CD14-positive monocyte (primary cell): ENCODE measurements around the gene WIPF1. TPM values are rescaled to one million over a fixed set of nuclear protein-coding genes. Genes with fewer than 3 reads are reported as not detected.

Source experiments
- DNase-seq, 3 donors: peaks; one replicate each; pipeline ENCODE4 v3.0.0-alpha.2; 2011 to 2022
- H2AFZ ChIP-seq: 2 replicates; pipeline ENCODE4 v1.6.0; 2012; ENCODE audit warnings: mild to moderate bottlenecking, low read depth, low read length, inconsistent platforms; ENCODE audit not compliant: insufficient read depth, poor library complexity, severe bottlenecking
- H3K27ac ChIP-seq, 2 donors: 1 replicate in 1 of 2; 2 replicates in 1 of 2; pipeline ENCODE4 v1.5.1; 2012 to 2013; ENCODE audit warnings: low read length in 2 of 2, control low read depth in 1 of 2, inconsistent platforms in 1 of 2, low read depth in 1 of 2, mild to moderate bottlenecking in 1 of 2
- H3K27me3 ChIP-seq, 2 donors: one replicate each; pipeline versions ENCODE4 v1.6.0 to v1.6.1; 2011 to 2013; ENCODE audit warnings: low read length in 2 of 2; ENCODE audit not compliant: control insufficient read depth in 2 of 2, insufficient read depth in 2 of 2
- H3K36me3 ChIP-seq, 2 donors: replicated peaks in 1 of 2; 1 replicate in 1 of 2; 2 replicates in 1 of 2; pipeline versions ENCODE4 v1.5.1 to v1.6.1; 2012 to 2013; ENCODE audit warnings: low read length in 2 of 2, control low read depth in 1 of 2, inconsistent platforms in 1 of 2, mild to moderate bottlenecking in 1 of 2; ENCODE audit not compliant: insufficient read depth in 2 of 2, control insufficient read depth in 1 of 2
- H3K4me1 ChIP-seq, 2 donors: 1 replicate in 1 of 2; 2 replicates in 1 of 2; pipeline versions ENCODE4 v1.5.1 to v1.6.1; 2012 to 2013; ENCODE audit warnings: low read length in 2 of 2, control low read depth in 1 of 2, inconsistent platforms in 1 of 2, mild to moderate bottlenecking in 1 of 2, moderate library complexity in 1 of 2; ENCODE audit not compliant: insufficient read depth in 2 of 2, control insufficient read depth in 1 of 2
- H3K4me2 ChIP-seq: replicated peaks from 2 replicates; pipeline ENCODE3; 2012; ENCODE audit warnings: low read length, moderate library complexity, mild to moderate bottlenecking; ENCODE audit not compliant: poor library complexity, severe bottlenecking; ENCODE audit errors: extremely low read depth
- H3K4me3 ChIP-seq, 3 experiments: fragments of 200-600 bp in 1 of 3; sonication (generic) in 1 of 3; replicated peaks in 1 of 3; 1 replicate in 2 of 3; 2 replicates in 1 of 3; pipeline ENCODE4 v1.5.1; 2011 to 2013; ENCODE audit warnings: low read length in 3 of 3, mild to moderate bottlenecking in 3 of 3, control low read depth in 2 of 3, low read depth in 2 of 3, inconsistent platforms in 1 of 3, moderate library complexity in 1 of 3
- H3K79me2 ChIP-seq: 2 replicates; pipeline ENCODE4 v1.6.0; 2012; ENCODE audit warnings: mild to moderate bottlenecking, control low read depth, inconsistent platforms, low read length, moderate library complexity; ENCODE audit not compliant: insufficient read depth
- H3K9ac ChIP-seq: 2 replicates; pipeline ENCODE4 v1.6.0; 2017; ENCODE audit warnings: low read length, mild to moderate bottlenecking; ENCODE audit not compliant: insufficient read depth, poor library complexity, severe bottlenecking
- H3K9me3 ChIP-seq, 2 donors: replicated peaks in 1 of 2; 1 replicate in 1 of 2; 2 replicates in 1 of 2; pipeline versions ENCODE4 v1.5.1 to v1.6.1; 2012 to 2013; ENCODE audit warnings: low read length in 2 of 2, control low read depth in 1 of 2; ENCODE audit not compliant: control insufficient read depth in 1 of 2, insufficient read depth in 1 of 2
- H4K20me1 ChIP-seq: 2 replicates; pipeline ENCODE4 v1.6.0; 2012; ENCODE audit warnings: mild to moderate bottlenecking, low read length, control low read depth, moderate library complexity; ENCODE audit not compliant: insufficient read depth
- H3K27ac Mint-ChIP-seq, 7 donors: one replicate each; pipeline ENCODE4 v1.8.0; 2020; ENCODE audit warnings: mild to moderate bottlenecking in 7 of 7, mixed read lengths in 7 of 7, moderate library complexity in 6 of 7, inconsistent platforms in 2 of 7
- H3K27me3 Mint-ChIP-seq, 3 donors: one replicate each; pipeline ENCODE4 v1.8.0; 2021 to 2022; ENCODE audit warnings: low read depth in 3 of 3, mild to moderate bottlenecking in 3 of 3, mixed read lengths in 3 of 3, moderate library complexity in 3 of 3, inconsistent platforms in 1 of 3
- H3K36me3 Mint-ChIP-seq, 2 donors: one replicate each; pipeline ENCODE4 v1.8.0; 2020; ENCODE audit warnings: mixed read lengths in 2 of 2, inconsistent platforms in 1 of 2, mild to moderate bottlenecking in 1 of 2
- H3K4me1 Mint-ChIP-seq: one replicate; pipeline ENCODE4 v1.8.0; 2020; ENCODE audit warnings: mild to moderate bottlenecking, mixed read lengths
- H3K4me3 Mint-ChIP-seq, 2 donors: one replicate each; pipeline ENCODE4 v1.8.0; 2020; ENCODE audit warnings: mild to moderate bottlenecking in 2 of 2, mixed read lengths in 2 of 2, moderate library complexity in 1 of 2
- H3K9me3 Mint-ChIP-seq, 7 donors: one replicate each; pipeline ENCODE4 v1.8.0; 2020 to 2022; ENCODE audit warnings: mixed read lengths in 7 of 7, mild to moderate bottlenecking in 6 of 7, moderate library complexity in 6 of 7, inconsistent platforms in 2 of 7
- CTCF ChIP-seq: fragments of 200-600 bp; IDR thresholded peaks from one replicate; pipeline ENCODE4 v1.8.0; 2022; ENCODE audit warnings: antibody characterized with exemption, mild to moderate bottlenecking
- WGBS: methylation state at CpG from one replicate; pipeline ENCODE4 v1.1.5; 2013; ENCODE audit warnings: missing lambda C conversion rate; ENCODE audit not compliant: insufficient coverage; 5-methylcytosine and 5-hydroxymethylcytosine counted together
- intact Hi-C, 2 donors: fragments of 100-400 bp; cut with micrococcal nuclease; formaldehyde crosslinking; loops; one replicate each; pipeline versions ENCODE4 v1.15.0 to v1.15.1; 2023
- polyA plus RNA-seq, 3 donors: library from polyadenylated mRNA; depleted of rRNA in 1 of 3; unstranded in 2 of 3; stranded (reverse) in 1 of 3; fragments of 300-500 nt in 2 of 3; fragments of >200 nt in 1 of 3; fragmentation: Illumina TruSeq in 2 of 3; gene quantifications; 1 replicate in 2 of 3; 2 replicates in 1 of 3; pipeline ENCODE4 v1.2.3, GENCODE V29; 2012 to 2021

Gene WIPF1
- polyA plus RNA-seq, 3 donors = 43.9 to 126 (median 74.3) TPM

- intact Hi-C loops = loop anchor here (5.0 to 10.0 kb wide), 2 partner anchors 49 to 52 kb away; no protein-coding TSS in a partner anchor
- TF ChIP-seq CTCF = no peak
- peaks cover 57% of the 10 kb centered on the region for H3K4me1 Mint-ChIP-seq
- Histone ChIP-seq H3K9me3 (no peaks in the 10 kb centered on the region), H3K9ac (peak overlapping the region; percentile 76), H3K36me3 (peaks cover 23 to 31% of the 10 kb centered on the region in 2 donors), H3K27me3 (no peaks in the 10 kb centered on the region), H3K4me3 (peak overlapping the region; percentile 78 to 99 (median 80)), H3K27ac (peak overlapping the region; percentile 88 to 94), H3K79me2 (peaks cover 69% of the 10 kb centered on the region), H2AFZ (peak overlapping the region; percentile 64), H3K4me2 (peak overlapping the region; percentile 95), H3K4me1 (peaks cover 48 to 59% of the 10 kb centered on the region in 2 donors), H4K20me1 (peaks cover 49% of the 10 kb centered on the region)
- 2% methylated on average over 6 of the region's 7 CpGs for whole genome bisulfite sequencing
- H3K36me3 Mint-ChIP-seq = peaks cover 37 to 42% of the 10 kb centered on the region in 2 donors
- DNase-seq = peak in 2 of 3 donors; percentile 32 to 55
- H3K27me3 Mint-ChIP-seq = peaks cover 0 to 2% (median 0%) of the 10 kb centered on the region in 3 donors
- H3K4me3 Mint-ChIP-seq = peak overlapping the region; percentile 90 to 100
- peak overlapping the region; percentile 90 to 98 (median 96) for H3K27ac Mint-ChIP-seq
- H3K9me3 Mint-ChIP-seq = no peaks in the 10 kb centered on the region
Measured at GRCh38 chr2:174632841-174633622, 35.4 kb upstream of the WIPF1 start.

GRCh38 chr2:174631009-174631981, 33.7 kb upstream of the WIPF1 start:
- Histone ChIP-seq H3K9me3 (no peaks in the 10 kb centered on the region), H3K27me3 (no peaks in the 10 kb centered on the region), H4K20me1 (peaks cover 67% of the 10 kb centered on the region), H3K4me2 (peak overlapping the region; percentile 95), H3K36me3 (peaks cover 28 to 48% of the 10 kb centered on the region in 2 donors), H3K4me3 (peak overlapping the region; percentile 78 to 99 (median 80)), H2AFZ (no peak overlapping the region), H3K4me1 (peaks cover 51 to 68% of the 10 kb centered on the region in 2 donors), H3K27ac (peak overlapping the region in 1 of 2 donors; percentile 88), H3K79me2 (peaks cover 87% of the 10 kb centered on the region), H3K9ac (peak overlapping the region; percentile 7)
- peak overlapping the region; percentile 90 to 100 for H3K4me3 Mint-ChIP-seq
- intact Hi-C loops = loop anchor here (5.0 to 10.0 kb wide), 2 partner anchors 51 to 54 kb away; no protein-coding TSS in a partner anchor
- peak overlapping the region; percentile 76 to 98 (median 90) for H3K27ac Mint-ChIP-seq
- peaks cover 52 to 60% of the 10 kb centered on the region in 2 donors for H3K36me3 Mint-ChIP-seq
- no peak for TF ChIP-seq CTCF
- DNase-seq = peak in 2 of 3 donors; percentile 46 to 58
- no peaks in the 10 kb centered on the region for H3K9me3 Mint-ChIP-seq
- H3K4me1 Mint-ChIP-seq = peaks cover 71% of the 10 kb centered on the region
- H3K27me3 Mint-ChIP-seq = peaks cover 0 to 2% (median 0%) of the 10 kb centered on the region in 3 donors
- WGBS = no CpG with 5 or more reads among the region's 11 CpGs
